ENCODE data around the gene SLC35E1. TPM values are rescaled to one million over a fixed set of nuclear protein-coding genes. Genes with fewer than 3 reads are reported as not detected.
"Not testable (repeated sequence)": the region's sequence is repeated elsewhere in the genome, so short reads cannot be mapped to it uniquely, and the experiment has no call there.

The SLC35E1 gene
- total RNA-seq, 1 experiment from 2014 or later, result 28.5 TPM

DNA sequence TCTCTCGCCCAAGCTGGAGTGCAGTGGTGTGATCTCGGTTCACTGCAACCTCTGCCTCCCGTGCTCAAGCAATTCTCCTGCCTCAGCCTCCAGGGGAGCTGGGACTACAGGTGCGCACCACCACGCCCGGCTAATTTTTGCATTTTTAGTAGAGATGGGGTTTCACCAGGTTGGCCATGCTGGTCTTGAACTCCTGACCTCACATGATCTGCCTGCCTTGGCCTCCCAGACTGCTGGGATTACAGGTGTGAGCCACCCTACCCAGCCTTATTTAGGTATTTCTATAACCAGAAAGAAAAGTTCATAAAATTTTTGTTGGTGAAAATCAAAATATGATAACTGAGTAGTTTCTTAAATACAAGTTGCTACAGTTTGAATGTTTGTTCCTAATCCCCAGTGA is 28.5 kb downstream of the SLC35E1 start:
- peaks cover 21% of the 10 kb centered on the region for H3K36me3 Mint-ChIP-seq
- ATAC-seq; H3K27ac Mint-ChIP-seq; DNase-seq (ENCODE audit: low spot score); H3K27me3 Mint-ChIP-seq (ENCODE audit: low read depth); H3K9me3 Mint-ChIP-seq: not testable (repeated sequence)
- H3K4me1 Mint-ChIP-seq, result peaks cover 17% of the 10 kb centered on the region
- POLR2A ChIA-PET, result interaction anchor here (0.7 kb wide), 2 partner anchors 41 to 496 kb away, joined by 4 read pairs; no protein-coding TSS in a partner anchor
- peak overlapping the region; percentile 89 for H3K4me3 Mint-ChIP-seq
- CTCF ChIA-PET, result interaction anchor here (0.6 kb wide), 1 partner anchor 852 kb away, joined by 3 read pairs; no protein-coding TSS in a partner anchor

DNA sequence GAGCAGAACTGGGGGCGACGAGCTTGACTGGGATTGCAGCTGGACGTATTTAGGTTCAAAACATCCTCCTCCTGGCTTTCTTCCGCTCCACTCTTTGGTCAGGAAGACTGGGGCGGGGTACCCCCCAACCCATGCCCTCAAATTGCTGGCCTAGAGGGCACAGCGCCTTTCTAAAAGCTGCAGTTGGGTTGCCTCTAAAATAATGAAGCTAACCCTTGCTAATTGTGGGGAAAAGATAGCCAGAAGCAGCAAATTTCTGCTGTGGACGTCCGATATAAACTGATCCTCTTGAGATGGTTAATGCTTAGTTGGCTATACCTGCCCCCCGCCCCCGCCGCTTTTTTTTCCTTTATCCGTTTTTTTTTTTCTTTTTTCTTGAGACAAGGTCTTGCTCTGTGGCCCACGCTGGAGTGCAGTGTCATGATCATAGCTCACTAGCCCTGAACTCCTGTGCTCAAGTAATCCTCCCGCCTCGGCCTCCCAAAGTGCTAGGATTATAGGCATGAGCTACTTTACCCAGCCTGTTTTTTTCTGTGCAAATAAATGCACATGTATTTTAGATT is 29.2 kb downstream of the SLC35E1 start:
- Mint-ChIP-seq H3K9me3 (no peaks in the 10 kb centered on the region), H3K27ac (peak overlapping the region; percentile 87), H3K4me1 (peaks cover 17% of the 10 kb centered on the region), H3K4me3 (peak overlapping the region; percentile 89), H3K27me3 (ENCODE audit: low read depth) (no peaks in the 10 kb centered on the region), H3K36me3 (peaks cover 27% of the 10 kb centered on the region)
- ChIA-PET CTCF (interaction anchor here (0.5 kb wide), 1 partner anchor 102 kb away, joined by 3 read pairs; no protein-coding TSS in a partner anchor), POLR2A (interaction anchor here (0.7 to 0.8 kb wide), 2 partner anchors 42 to 45 kb away, joined by 3 to 4 read pairs; no protein-coding TSS in a partner anchor)
- TF ChIP-seq, protein P1, sequence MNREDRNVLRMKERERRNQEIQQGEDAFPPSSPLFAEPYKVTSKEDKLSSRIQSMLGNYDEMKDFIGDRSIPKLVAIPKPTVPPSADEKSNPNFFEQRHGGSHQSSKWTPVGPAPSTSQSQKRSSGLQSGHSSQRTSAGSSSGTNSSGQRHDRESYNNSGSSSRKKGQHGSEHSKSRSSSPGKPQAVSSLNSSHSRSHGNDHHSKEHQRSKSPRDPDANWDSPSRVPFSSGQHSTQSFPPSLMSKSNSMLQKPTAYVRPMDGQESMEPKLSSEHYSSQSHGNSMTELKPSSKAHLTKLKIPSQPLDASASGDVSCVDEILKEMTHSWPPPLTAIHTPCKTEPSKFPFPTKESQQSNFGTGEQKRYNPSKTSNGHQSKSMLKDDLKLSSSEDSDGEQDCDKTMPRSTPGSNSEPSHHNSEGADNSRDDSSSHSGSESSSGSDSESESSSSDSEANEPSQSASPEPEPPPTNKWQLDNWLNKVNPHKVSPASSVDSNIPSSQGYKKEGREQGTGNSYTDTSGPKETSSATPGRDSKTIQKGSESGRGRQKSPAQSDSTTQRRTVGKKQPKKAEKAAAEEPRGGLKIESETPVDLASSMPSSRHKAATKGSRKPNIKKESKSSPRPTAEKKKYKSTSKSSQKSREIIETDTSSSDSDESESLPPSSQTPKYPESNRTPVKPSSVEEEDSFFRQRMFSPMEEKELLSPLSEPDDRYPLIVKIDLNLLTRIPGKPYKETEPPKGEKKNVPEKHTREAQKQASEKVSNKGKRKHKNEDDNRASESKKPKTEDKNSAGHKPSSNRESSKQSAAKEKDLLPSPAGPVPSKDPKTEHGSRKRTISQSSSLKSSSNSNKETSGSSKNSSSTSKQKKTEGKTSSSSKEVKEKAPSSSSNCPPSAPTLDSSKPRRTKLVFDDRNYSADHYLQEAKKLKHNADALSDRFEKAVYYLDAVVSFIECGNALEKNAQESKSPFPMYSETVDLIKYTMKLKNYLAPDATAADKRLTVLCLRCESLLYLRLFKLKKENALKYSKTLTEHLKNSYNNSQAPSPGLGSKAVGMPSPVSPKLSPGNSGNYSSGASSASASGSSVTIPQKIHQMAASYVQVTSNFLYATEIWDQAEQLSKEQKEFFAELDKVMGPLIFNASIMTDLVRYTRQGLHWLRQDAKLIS (CRISPR knock-in tag; IDR thresholded peaks at IDR 0.05; ENCODE audit: borderline replicate concordance), result no peak
- TF ChIP-seq GRHL2 (CRISPR knock-in tag; IDR thresholded peaks at IDR 0.05; ENCODE audit: insufficient replicate concordance, severe bottlenecking) (no peak), SP1 (CRISPR knock-in tag; conservative IDR thresholded peaks at IDR 0.05) (no peak), ZNF138 (CRISPR knock-in tag; conservative IDR thresholded peaks at IDR 0.05) (no peak), RORB (CRISPR knock-in tag; IDR thresholded peaks at IDR 0.05) (no peak), HMGA2 (CRISPR knock-in tag; IDR thresholded peaks at IDR 0.05) (no peak), SMAD4 (CRISPR knock-in tag; IDR thresholded peaks at IDR 0.05) (no peak), CBFB (CRISPR knock-in tag; IDR thresholded peaks at IDR 0.05; ENCODE audit: low read depth) (no peak), CREB1 (CRISPR knock-in tag; IDR thresholded peaks at IDR 0.05) (no peak), NR3C1 (CRISPR knock-in tag; conservative IDR thresholded peaks at IDR 0.05; ENCODE audit: low read depth) (no peak), EMX1 (CRISPR knock-in tag; IDR thresholded peaks at IDR 0.05) (no peak), ZNF317 (CRISPR knock-in tag; IDR thresholded peaks at IDR 0.05; ENCODE audit: borderline replicate concordance, low read depth) (no peak), FOXP1 (CRISPR knock-in tag; IDR thresholded peaks at IDR 0.05; ENCODE audit: borderline replicate concordance) (no peak), PRRX2 (CRISPR knock-in tag; IDR thresholded peaks at IDR 0.05) (no peak)
- TF ChIP-seq, protein P2, sequence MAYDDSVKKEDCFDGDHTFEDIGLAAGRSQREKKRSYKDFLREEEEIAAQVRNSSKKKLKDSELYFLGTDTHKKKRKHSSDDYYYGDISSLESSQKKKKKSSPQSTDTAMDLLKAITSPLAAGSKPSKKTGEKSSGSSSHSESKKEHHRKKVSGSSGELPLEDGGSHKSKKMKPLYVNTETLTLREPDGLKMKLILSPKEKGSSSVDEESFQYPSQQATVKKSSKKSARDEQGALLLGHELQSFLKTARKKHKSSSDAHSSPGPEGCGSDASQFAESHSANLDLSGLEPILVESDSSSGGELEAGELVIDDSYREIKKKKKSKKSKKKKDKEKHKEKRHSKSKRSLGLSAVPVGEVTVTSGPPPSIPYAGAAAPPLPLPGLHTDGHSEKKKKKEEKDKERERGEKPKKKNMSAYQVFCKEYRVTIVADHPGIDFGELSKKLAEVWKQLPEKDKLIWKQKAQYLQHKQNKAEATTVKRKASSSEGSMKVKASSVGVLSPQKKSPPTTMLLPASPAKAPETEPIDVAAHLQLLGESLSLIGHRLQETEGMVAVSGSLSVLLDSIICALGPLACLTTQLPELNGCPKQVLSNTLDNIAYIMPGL (CRISPR knock-in tag; IDR thresholded peaks at IDR 0.05), result no peak
- TF ChIP-seq, protein P3, sequence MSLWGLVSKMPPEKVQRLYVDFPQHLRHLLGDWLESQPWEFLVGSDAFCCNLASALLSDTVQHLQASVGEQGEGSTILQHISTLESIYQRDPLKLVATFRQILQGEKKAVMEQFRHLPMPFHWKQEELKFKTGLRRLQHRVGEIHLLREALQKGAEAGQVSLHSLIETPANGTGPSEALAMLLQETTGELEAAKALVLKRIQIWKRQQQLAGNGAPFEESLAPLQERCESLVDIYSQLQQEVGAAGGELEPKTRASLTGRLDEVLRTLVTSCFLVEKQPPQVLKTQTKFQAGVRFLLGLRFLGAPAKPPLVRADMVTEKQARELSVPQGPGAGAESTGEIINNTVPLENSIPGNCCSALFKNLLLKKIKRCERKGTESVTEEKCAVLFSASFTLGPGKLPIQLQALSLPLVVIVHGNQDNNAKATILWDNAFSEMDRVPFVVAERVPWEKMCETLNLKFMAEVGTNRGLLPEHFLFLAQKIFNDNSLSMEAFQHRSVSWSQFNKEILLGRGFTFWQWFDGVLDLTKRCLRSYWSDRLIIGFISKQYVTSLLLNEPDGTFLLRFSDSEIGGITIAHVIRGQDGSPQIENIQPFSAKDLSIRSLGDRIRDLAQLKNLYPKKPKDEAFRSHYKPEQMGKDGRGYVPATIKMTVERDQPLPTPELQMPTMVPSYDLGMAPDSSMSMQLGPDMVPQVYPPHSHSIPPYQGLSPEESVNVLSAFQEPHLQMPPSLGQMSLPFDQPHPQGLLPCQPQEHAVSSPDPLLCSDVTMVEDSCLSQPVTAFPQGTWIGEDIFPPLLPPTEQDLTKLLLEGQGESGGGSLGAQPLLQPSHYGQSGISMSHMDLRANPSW (CRISPR knock-in tag; conservative IDR thresholded peaks at IDR 0.05; ENCODE audit: low read depth), result no peak
- TF ChIP-seq, protein P4, sequence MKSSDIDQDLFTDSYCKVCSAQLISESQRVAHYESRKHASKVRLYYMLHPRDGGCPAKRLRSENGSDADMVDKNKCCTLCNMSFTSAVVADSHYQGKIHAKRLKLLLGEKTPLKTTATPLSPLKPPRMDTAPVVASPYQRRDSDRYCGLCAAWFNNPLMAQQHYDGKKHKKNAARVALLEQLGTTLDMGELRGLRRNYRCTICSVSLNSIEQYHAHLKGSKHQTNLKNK (CRISPR knock-in tag; IDR thresholded peaks at IDR 0.05), result no peak
- TF ChIP-seq, protein P5, sequence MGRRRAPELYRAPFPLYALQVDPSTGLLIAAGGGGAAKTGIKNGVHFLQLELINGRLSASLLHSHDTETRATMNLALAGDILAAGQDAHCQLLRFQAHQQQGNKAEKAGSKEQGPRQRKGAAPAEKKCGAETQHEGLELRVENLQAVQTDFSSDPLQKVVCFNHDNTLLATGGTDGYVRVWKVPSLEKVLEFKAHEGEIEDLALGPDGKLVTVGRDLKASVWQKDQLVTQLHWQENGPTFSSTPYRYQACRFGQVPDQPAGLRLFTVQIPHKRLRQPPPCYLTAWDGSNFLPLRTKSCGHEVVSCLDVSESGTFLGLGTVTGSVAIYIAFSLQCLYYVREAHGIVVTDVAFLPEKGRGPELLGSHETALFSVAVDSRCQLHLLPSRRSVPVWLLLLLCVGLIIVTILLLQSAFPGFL (CRISPR knock-in tag; IDR thresholded peaks at IDR 0.05; ENCODE audit: borderline replicate concordance), result no peak
- TF ChIP-seq, protein P6, sequence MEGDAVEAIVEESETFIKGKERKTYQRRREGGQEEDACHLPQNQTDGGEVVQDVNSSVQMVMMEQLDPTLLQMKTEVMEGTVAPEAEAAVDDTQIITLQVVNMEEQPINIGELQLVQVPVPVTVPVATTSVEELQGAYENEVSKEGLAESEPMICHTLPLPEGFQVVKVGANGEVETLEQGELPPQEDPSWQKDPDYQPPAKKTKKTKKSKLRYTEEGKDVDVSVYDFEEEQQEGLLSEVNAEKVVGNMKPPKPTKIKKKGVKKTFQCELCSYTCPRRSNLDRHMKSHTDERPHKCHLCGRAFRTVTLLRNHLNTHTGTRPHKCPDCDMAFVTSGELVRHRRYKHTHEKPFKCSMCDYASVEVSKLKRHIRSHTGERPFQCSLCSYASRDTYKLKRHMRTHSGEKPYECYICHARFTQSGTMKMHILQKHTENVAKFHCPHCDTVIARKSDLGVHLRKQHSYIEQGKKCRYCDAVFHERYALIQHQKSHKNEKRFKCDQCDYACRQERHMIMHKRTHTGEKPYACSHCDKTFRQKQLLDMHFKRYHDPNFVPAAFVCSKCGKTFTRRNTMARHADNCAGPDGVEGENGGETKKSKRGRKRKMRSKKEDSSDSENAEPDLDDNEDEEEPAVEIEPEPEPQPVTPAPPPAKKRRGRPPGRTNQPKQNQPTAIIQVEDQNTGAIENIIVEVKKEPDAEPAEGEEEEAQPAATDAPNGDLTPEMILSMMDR (IDR thresholded peaks at IDR 0.05), result no peak
- ATAC-seq (no peak), DNase-seq (ENCODE audit: low spot score) (no peak)
